Activated B cell treated with CpG ODN at 0.5 μM for 24 hours (primary cell): ENCODE measurements around the gene IMPDH1. TPM values are rescaled to one million over a fixed set of nuclear protein-coding genes. Genes with fewer than 3 reads are reported as not detected.

ENCODE experiments used
- ATAC-seq: fragments of 200-7000 bp; cut with Tn5 transposase; one replicate; pipeline ENCODE4 v1.10.0; 2021; ENCODE audit warnings: low read depth, mild to moderate bottlenecking, moderate library complexity
- CTCF ChIA-PET: fragments of 350-600 bp; sonication (Branson Sonifier 250); formaldehyde crosslinking; loops from one replicate; lab custom pipeline; 2021; ENCODE audit warnings: antibody characterized with exemption; lab: Charles Lee
- POLR2A ChIA-PET: fragments of 350-600 bp; sonication (Branson Sonifier 250); formaldehyde crosslinking; loops from one replicate; lab custom pipeline; 2021; ENCODE audit warnings: antibody characterized with exemption; lab: Charles Lee
- DNase-seq: peaks from one replicate; pipeline ENCODE4 v3.0.0; 2022
- H3K27ac Mint-ChIP-seq: one replicate; pipeline ENCODE4 v1.8.0; 2020; ENCODE audit warnings: mixed read lengths
- H3K27me3 Mint-ChIP-seq: one replicate; pipeline ENCODE4 v1.8.0; 2021; ENCODE audit warnings: mixed read lengths
- H3K36me3 Mint-ChIP-seq: one replicate; pipeline ENCODE4 v1.8.0; 2021; ENCODE audit warnings: low read depth, mixed read lengths
- H3K4me1 Mint-ChIP-seq: one replicate; pipeline ENCODE4 v1.8.0; 2021; ENCODE audit warnings: mixed read lengths
- H3K4me3 Mint-ChIP-seq: one replicate; pipeline ENCODE4 v1.8.0; 2020; ENCODE audit warnings: mild to moderate bottlenecking, mixed read lengths
- H3K9me3 Mint-ChIP-seq: one replicate; pipeline ENCODE4 v1.8.0; 2020; ENCODE audit warnings: mixed read lengths
- intact Hi-C: fragments of 100-400 bp; cut with micrococcal nuclease; formaldehyde crosslinking; loops from one replicate; pipeline ENCODE4 v1.15.1; 2024
- total RNA-seq: library from RNA; stranded (reverse); gene quantifications from 2 replicates; pipeline ENCODE4 v1.2.3, GENCODE V29; 2022
- TF ChIP-seq, protein P1 (sequence below): fragments of 200-600 bp; IDR thresholded peaks from one replicate; pipeline ENCODE4 v1.8.0; 2022; ENCODE audit warnings: antibody characterized with exemption, mild to moderate bottlenecking

The IMPDH1 gene
- total RNA-seq, 1 donor from 2014 or later = 45.8 TPM

DNA sequence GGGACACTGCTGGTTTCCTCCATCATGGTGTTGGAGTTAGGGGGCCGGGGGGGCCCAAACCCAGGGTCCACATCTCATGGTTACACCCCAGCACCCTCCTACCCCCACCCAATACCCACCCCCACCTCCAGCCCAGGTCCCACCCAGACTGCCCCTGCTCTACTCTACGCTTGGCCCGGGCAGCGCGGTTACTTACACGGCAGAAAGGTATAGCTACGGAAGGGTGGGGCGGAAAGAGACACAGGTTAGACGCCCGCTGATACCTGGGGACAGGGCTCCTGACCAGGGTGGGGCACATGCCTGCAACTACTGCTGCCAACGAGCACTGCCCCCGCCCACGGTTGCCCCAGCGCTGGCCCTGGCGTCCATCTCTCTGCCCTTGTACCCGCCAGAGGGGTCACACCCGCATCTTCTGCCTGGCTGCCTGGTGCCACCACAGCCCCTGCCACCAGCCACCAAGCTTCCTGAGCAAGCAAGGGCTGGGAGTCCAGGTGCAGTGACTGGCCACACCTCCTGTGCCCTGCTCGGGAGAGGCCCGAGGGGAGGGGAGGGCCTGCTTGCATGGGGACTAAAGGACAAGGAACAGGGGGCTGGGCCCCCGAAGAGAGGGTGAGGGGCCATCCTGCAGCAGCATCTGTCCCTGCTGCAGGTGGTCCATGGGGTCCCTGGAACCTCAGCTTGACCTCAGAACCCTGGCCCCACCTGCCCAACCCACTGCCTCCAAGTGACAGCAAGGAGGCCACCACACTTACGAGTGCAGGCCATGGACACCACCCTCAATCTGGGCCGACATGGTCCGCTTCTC is 16.1 kb downstream of the IMPDH1 start:
- Mint-ChIP-seq H3K36me3 (peaks cover 50% of the 10 kb centered on the region), H3K4me1 (peaks cover 2% of the 10 kb centered on the region), H3K27me3 (no peaks in the 10 kb centered on the region), H3K9me3 (no peaks in the 10 kb centered on the region), H3K4me3 (no peak overlapping the region), H3K27ac (no peak overlapping the region)
- ATAC-seq (no peak), DNase-seq (no peak)
- ChIA-PET CTCF (no interaction called here), POLR2A (interaction anchor here (0.6 kb wide), 1 partner anchor 46 kb away, joined by 3 read pairs; no protein-coding TSS in a partner anchor)
- intact Hi-C loops = no loop called here
- TF ChIP-seq, protein P1, sequence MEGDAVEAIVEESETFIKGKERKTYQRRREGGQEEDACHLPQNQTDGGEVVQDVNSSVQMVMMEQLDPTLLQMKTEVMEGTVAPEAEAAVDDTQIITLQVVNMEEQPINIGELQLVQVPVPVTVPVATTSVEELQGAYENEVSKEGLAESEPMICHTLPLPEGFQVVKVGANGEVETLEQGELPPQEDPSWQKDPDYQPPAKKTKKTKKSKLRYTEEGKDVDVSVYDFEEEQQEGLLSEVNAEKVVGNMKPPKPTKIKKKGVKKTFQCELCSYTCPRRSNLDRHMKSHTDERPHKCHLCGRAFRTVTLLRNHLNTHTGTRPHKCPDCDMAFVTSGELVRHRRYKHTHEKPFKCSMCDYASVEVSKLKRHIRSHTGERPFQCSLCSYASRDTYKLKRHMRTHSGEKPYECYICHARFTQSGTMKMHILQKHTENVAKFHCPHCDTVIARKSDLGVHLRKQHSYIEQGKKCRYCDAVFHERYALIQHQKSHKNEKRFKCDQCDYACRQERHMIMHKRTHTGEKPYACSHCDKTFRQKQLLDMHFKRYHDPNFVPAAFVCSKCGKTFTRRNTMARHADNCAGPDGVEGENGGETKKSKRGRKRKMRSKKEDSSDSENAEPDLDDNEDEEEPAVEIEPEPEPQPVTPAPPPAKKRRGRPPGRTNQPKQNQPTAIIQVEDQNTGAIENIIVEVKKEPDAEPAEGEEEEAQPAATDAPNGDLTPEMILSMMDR = no peak

DNA sequence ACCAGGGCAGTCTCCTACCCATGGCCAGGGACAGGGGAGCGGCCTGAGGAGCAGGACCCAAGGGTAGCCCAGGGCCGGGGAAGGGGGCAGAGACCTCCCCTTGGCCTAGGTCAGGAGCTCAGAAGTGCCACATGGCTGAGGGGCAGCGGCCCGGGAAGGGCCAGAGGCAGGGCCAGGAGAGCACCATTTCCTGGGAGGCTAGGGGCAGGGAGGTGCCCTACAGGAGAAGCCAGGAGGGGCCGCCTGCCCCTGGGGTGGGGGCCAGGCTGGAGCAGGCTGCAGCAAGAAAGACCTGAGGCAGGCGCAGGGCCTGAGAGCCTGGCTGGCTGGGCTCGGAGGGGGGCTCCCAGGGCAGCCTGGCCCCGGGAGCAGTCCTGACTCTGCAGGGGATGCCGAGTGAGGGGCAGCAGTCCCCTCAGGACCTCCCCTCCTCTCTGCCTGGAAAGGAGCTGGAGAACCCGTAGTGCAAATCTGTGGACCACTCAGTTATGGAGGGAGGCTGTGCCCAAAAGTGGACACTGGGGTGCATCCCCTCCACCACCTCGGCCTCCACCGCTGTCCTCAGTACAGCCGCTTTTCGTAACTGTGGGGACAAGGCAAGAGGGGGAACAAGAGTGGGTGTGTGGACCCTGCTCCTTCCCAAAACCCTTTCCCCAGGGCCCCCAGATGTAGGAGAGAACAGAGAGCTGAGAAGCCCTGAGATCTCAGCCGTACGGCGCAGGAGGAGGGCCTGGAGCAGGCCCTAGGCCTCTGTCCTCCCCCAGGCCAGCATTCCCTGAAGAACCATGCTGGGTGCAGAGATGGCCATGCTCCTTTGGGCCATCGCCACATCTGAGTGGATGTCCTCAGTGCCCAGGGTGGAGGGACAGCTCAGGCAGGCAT is 17.1 kb downstream of the IMPDH1 start:
- peaks cover 3% of the 10 kb centered on the region for H3K4me1 Mint-ChIP-seq
- DNase-seq = no peak
- no peaks in the 10 kb centered on the region for H3K9me3 Mint-ChIP-seq
- peaks cover 40% of the 10 kb centered on the region for H3K36me3 Mint-ChIP-seq
- ChIA-PET POLR2A (interaction anchor here (0.6 kb wide), 1 partner anchor 45 kb away, joined by 3 read pairs; no protein-coding TSS in a partner anchor), CTCF (no interaction called here)
- intact Hi-C loops = no loop called here
- no peak overlapping the region for H3K4me3 Mint-ChIP-seq
- no peak overlapping the region for H3K27ac Mint-ChIP-seq
- TF ChIP-seq, protein P1 = no peak
- ATAC-seq = no peak
- H3K27me3 Mint-ChIP-seq = no peaks in the 10 kb centered on the region

DNA sequence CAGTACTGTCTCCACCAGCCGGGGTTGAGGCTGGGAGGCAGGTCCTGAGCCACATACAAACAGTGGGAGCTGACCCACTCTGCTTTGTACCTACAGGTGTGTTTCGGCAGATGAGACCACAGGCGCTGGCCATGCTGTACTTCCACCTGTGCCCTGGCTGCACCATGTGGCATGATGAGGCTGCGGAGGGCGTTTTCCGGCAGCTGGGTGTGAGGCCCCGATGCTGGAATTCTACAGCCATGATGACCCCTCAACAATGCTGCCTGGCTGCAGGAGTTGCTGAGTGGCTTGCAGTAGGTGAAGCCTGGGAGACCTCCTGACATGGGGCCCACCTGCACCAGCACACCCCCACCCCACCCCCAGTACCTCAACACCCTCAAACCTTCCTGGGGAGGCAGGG is 18.0 kb downstream of the IMPDH1 start:
- ATAC-seq (no peak), DNase-seq (no peak)
- Mint-ChIP-seq H3K36me3 (peaks cover 31% of the 10 kb centered on the region), H3K27me3 (no peaks in the 10 kb centered on the region), H3K27ac (no peak overlapping the region), H3K4me1 (peaks cover 5% of the 10 kb centered on the region), H3K9me3 (no peaks in the 10 kb centered on the region), H3K4me3 (no peak overlapping the region)
- intact Hi-C loops = no loop called here
- POLR2A ChIA-PET = no interaction called here
- CTCF ChIA-PET = no interaction called here
- TF ChIP-seq, protein P1 = no peak

DNA sequence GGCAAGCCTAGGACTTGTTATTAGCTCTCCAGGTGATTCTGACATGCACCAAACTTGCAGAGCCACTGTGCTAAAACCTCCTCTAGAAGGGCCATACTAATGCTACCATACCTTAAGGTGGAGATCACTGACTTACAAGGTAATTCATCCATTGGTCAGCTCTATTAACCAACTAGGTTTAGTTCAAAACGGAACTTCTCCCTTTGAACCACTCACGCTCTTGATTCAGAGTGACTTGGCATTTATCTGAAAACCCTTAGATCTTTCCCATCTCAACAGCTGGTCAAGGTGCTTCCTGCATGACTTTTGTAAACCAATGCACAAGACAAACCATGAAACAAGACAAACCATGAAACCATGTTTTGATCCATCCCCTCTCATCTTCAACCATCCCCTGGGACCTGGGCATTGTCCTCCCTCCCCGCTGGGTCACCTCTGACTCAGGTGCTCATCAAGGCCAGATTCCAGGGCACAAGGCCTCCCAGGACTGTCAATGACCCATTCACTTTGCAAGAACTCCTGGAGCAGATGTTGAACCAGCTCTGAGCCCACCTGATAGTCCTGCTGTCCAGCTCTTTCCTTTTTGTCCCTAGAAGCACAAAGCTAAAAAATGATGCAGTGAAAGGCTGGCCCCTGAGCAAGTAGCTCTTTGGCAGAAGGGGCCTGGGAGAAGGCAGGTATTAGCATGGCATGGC is 18.8 kb downstream of the IMPDH1 start:
- H3K9me3 Mint-ChIP-seq = no peaks in the 10 kb centered on the region
- H3K27me3 Mint-ChIP-seq = no peaks in the 10 kb centered on the region
- H3K36me3 Mint-ChIP-seq = peaks cover 23% of the 10 kb centered on the region
- no peak for ATAC-seq
- TF ChIP-seq, protein P1 = no peak
- H3K4me3 Mint-ChIP-seq = no peak overlapping the region
- DNase-seq = no peak
- intact Hi-C loops = no loop called here
- CTCF ChIA-PET = no interaction called here
- H3K27ac Mint-ChIP-seq = no peak overlapping the region
- POLR2A ChIA-PET = interaction anchor here (0.6 kb wide), 1 partner anchor 49 kb away, joined by 5 read pairs; no protein-coding TSS in a partner anchor
- H3K4me1 Mint-ChIP-seq = peaks cover 5% of the 10 kb centered on the region
